ENCODE results near the gene NAA20. TPM values are rescaled to one million over a fixed set of nuclear protein-coding genes. Genes with fewer than 3 reads are reported as not detected.
A peak's percentile ranks its signal among the peaks of the same experiment; 100 is the strongest.

The NAA20 gene
- total RNA-seq, 1 donor from 2014 or later, result 41.8 TPM

- TF ChIP-seq, protein P1, sequence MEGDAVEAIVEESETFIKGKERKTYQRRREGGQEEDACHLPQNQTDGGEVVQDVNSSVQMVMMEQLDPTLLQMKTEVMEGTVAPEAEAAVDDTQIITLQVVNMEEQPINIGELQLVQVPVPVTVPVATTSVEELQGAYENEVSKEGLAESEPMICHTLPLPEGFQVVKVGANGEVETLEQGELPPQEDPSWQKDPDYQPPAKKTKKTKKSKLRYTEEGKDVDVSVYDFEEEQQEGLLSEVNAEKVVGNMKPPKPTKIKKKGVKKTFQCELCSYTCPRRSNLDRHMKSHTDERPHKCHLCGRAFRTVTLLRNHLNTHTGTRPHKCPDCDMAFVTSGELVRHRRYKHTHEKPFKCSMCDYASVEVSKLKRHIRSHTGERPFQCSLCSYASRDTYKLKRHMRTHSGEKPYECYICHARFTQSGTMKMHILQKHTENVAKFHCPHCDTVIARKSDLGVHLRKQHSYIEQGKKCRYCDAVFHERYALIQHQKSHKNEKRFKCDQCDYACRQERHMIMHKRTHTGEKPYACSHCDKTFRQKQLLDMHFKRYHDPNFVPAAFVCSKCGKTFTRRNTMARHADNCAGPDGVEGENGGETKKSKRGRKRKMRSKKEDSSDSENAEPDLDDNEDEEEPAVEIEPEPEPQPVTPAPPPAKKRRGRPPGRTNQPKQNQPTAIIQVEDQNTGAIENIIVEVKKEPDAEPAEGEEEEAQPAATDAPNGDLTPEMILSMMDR (conservative IDR thresholded peaks at IDR 0.05; ENCODE audit: low read depth, low read length), result no peak
- H3K4me3 ChIP-seq (ENCODE audit: low read depth, low read length), result no peak overlapping the region
- DNase-seq (ENCODE audit: low read depth), result no peak
Observed at GRCh38 chr20:20005342-20005741, 11.8 kb upstream of the NAA20 start.

DNA sequence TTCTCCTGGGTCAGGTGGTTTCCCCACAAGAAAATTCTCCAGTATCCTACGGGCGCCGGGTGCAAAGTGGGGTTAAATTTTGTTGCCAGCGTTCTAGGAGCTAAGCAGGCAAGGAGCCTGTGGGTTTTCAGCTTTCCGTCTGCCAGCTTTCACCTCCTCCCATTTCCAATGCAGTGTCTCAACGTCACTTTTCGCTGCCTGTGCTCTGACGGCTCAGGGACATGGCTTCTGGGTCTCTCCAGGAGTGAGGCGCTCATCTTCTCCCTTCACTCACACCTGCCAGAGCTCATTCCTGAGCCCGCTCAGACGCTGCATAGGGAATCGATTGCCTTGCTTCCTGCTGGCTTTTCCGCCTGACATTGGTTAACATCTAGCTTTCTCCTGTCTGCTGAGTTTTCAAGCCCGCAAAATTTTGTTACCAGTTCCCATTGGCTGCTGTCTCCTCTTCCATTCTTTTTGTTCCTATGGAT is 7.3 kb upstream of the NAA20 start:
- TF ChIP-seq, protein P1 (conservative IDR thresholded peaks at IDR 0.05; ENCODE audit: low read depth, low read length), result no peak
- no peak for DNase-seq (ENCODE audit: low read depth)
- no peak overlapping the region for H3K4me3 ChIP-seq (ENCODE audit: low read depth, low read length)

DNA sequence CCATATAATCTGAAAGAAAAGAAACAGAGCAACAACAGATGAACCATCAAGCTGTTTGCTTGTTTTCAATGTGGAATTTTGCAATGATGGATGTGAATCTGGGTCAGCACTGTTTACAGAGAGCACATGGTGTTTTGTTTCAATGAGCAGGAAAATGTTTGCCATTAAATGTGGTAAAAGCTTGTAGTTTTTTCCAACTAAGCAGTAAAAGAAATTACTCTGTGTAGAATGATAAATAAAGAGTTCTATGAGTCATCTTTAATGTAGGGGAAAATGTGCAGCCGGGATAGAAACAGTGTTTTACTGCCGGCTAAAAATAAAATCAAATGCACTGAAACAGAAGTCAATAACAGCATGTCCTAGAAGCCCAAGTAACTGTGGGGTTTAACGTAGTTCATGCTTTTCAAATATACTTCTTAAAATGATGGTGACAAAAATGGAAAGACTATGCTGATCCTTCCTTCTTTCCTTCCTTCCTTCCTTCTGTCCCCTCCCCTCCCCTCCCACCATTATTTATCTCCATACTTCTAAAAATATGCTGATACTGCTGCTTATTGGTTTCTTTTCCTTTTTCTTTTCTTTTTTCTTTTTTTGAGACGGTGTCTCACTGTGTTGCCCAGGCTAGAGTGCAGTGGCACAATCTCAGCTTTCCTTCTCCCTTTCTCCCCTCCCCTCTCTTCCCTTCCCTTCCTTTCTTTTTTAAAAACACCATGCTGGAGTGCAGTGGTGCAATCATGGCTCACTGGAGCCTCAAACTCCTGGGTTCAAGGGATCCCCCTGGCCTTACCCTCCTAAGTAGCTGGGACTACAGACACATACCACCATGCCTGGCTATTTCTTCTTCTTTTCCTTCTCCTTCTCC is 6.3 kb upstream of the NAA20 start:
- TF ChIP-seq, protein P1 (conservative IDR thresholded peaks at IDR 0.05; ENCODE audit: low read depth, low read length), result no peak
- no peak overlapping the region for H3K4me3 ChIP-seq (ENCODE audit: low read depth, low read length)
- no peak for DNase-seq (ENCODE audit: low read depth)

DNA sequence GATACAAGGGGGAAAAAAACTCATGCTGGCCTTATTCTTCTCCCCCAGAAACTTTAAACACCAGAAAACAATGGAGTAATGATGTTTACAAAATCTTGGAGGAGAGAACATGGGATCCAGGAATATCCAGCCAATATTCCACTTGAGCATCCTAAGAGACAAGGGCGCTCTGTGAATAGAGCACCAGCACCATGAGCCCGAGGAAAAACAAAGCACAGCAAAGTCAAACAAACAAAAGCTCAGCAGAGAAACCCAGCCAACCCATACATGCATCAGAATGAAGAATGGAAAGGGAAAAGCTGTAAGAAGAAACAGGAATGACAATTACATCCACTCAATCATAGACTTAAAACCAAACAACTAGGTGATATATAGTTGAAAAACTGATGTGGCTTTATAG is 4.6 kb upstream of the NAA20 start:
- no peak for DNase-seq (ENCODE audit: low read depth)
- no peak overlapping the region for H3K4me3 ChIP-seq (ENCODE audit: low read depth, low read length)
- TF ChIP-seq, protein P1 (conservative IDR thresholded peaks at IDR 0.05; ENCODE audit: low read depth, low read length), result no peak

- no peak for DNase-seq (ENCODE audit: low read depth)
- TF ChIP-seq, protein P1 (conservative IDR thresholded peaks at IDR 0.05; ENCODE audit: low read depth, low read length), result no peak
- H3K4me3 ChIP-seq (ENCODE audit: low read depth, low read length), result no peak overlapping the region
Observed at GRCh38 chr20:20014659-20015058, 2.5 kb upstream of the NAA20 start.

DNA sequence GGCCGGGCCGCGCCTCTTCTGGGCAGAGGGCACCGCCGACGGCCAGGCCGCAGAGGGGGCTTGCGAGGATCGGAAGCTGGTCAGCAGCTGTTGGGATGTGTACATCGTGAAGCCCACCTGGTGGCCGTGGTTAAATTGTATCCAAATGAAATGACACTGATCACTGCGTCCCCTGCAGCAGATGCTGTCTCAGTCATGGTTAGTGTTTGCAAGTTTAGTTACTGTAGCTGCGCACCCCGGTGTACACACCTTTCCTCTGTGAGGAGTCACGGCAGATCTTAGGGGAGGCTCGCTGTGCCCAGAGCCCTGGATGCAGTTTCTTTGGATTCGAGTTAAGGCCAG is 653 bp downstream of the NAA20 start:
- TF ChIP-seq, protein P1 (conservative IDR thresholded peaks at IDR 0.05; ENCODE audit: low read depth, low read length), result no peak
- no peak for DNase-seq (ENCODE audit: low read depth)
- peak overlapping the region; percentile 92 for H3K4me3 ChIP-seq (ENCODE audit: low read depth, low read length)

- peak overlapping the region; percentile 92 for H3K4me3 ChIP-seq (ENCODE audit: low read depth, low read length)
- TF ChIP-seq, protein P1 (conservative IDR thresholded peaks at IDR 0.05; ENCODE audit: low read depth, low read length), result no peak
- DNase-seq (ENCODE audit: low read depth), result no peak
Observed at GRCh38 chr20:20018366-20018765, 1.2 kb downstream of the NAA20 start.

Data from epithelial cell of proximal tubule (primary cell).